GM23338 (cell line): ENCODE data around the gene NGDN. TPM values are rescaled to one million over a fixed set of nuclear protein-coding genes. Genes with fewer than 3 reads are reported as not detected.
A peak's percentile ranks its signal among the peaks of the same experiment; 100 is the strongest.

Experiments
- ATAC-seq: fragments of 200-7000 bp; cut with Tn5 transposase; 3 replicates; pipeline ENCODE4 v1.9.1; 2020
- DNase-seq: peaks from one replicate; pipeline ENCODE4 v3.0.0-alpha.2; 2015; ENCODE audit warnings: low spot score
- H2AFZ ChIP-seq: fragments of 200-600 bp; sonication (generic); 2 replicates; pipeline ENCODE4 v1.8.0; 2016; ENCODE audit warnings: antibody characterized with exemption, mild to moderate bottlenecking, moderate library complexity
- H3F3A ChIP-seq: fragments of 200-600 bp; sonication (generic); replicated peaks from 2 replicates; pipeline ENCODE4 v1.8.0; 2017; ENCODE audit warnings: antibody characterized with exemption, mixed run types, low read depth
- H3K27ac ChIP-seq: fragments of 200-600 bp; sonication (generic); 2 replicates; pipeline ENCODE4 v1.6.1; 2016; ENCODE audit warnings: low read depth
- H3K27me3 ChIP-seq: fragments of 200-600 bp; sonication (generic); 2 replicates; pipeline ENCODE4 v1.8.0; 2016; ENCODE audit warnings: mild to moderate bottlenecking, mixed run types, moderate library complexity; ENCODE audit not compliant: insufficient read depth
- H3K36me3 ChIP-seq: fragments of 200-600 bp; sonication (generic); 2 replicates; pipeline ENCODE4 v1.8.0; 2016; ENCODE audit warnings: mild to moderate bottlenecking; ENCODE audit not compliant: insufficient read depth
- H3K4me1 ChIP-seq: fragments of 200-600 bp; sonication (generic); 2 replicates; pipeline ENCODE4 v1.8.0; 2016; ENCODE audit warnings: mild to moderate bottlenecking, moderate library complexity; ENCODE audit not compliant: insufficient read depth
- H3K4me2 ChIP-seq: fragments of 200-600 bp; sonication (generic); 2 replicates; pipeline ENCODE4 v1.7.1; 2017; ENCODE audit warnings: mixed run types
- H3K4me3 ChIP-seq: fragments of 200-600 bp; sonication (generic); 2 replicates; pipeline ENCODE4 v1.6.1; 2016; ENCODE audit warnings: mixed run types
- H3K79me2 ChIP-seq: fragments of 200-600 bp; sonication (generic); replicated peaks from 2 replicates; pipeline ENCODE4 v1.8.0; 2017; ENCODE audit warnings: mild to moderate bottlenecking; ENCODE audit not compliant: insufficient read depth
- H3K9me2 ChIP-seq: fragments of 200-600 bp; sonication (generic); 2 replicates; pipeline ENCODE4 v1.8.0; 2017; ENCODE audit not compliant: insufficient read depth
- H4K20me1 ChIP-seq: fragments of 200-600 bp; sonication (generic); replicated peaks from 2 replicates; pipeline ENCODE4 v1.8.0; 2017; ENCODE audit warnings: mild to moderate bottlenecking; ENCODE audit not compliant: insufficient read depth
- H3K27ac Mint-ChIP-seq: 2 replicates; pipeline ENCODE4 v1.8.0; 2020; ENCODE audit warnings: inconsistent platforms, mild to moderate bottlenecking, moderate library complexity, mixed read lengths
- H3K27me3 Mint-ChIP-seq: 3 replicates; pipeline ENCODE4 v1.8.0; 2022; ENCODE audit warnings: low read depth, mild to moderate bottlenecking, moderate library complexity, mixed read lengths, inconsistent platforms; ENCODE audit not compliant: insufficient read depth, poor library complexity
- H3K36me3 Mint-ChIP-seq: 3 replicates; pipeline ENCODE4 v1.8.0; 2021; ENCODE audit warnings: low read depth, mild to moderate bottlenecking, inconsistent platforms, moderate library complexity, mixed read lengths
- H3K4me1 Mint-ChIP-seq: 3 replicates; pipeline ENCODE4 v1.8.0; 2020; ENCODE audit warnings: mild to moderate bottlenecking, inconsistent platforms, mixed read lengths
- H3K4me3 Mint-ChIP-seq: 3 replicates; pipeline ENCODE4 v1.8.0; 2021; ENCODE audit warnings: moderate library complexity, mild to moderate bottlenecking, inconsistent platforms, mixed read lengths
- H3K9me3 Mint-ChIP-seq: 3 replicates; pipeline ENCODE4 v1.8.0; 2020; ENCODE audit warnings: moderate library complexity, mild to moderate bottlenecking, inconsistent platforms, mixed read lengths
- CREB1 ChIP-seq: fragments of 250-450 bp; sonication (Bioruptor Pico); IDR thresholded peaks from 2 replicates; pipeline ENCODE4 v1.5.0; 2020; ENCODE audit warnings: low read depth, mild to moderate bottlenecking, moderate library complexity
- EZH2 ChIP-seq: fragments of 200-600 bp; sonication (generic); IDR thresholded peaks from one replicate; pipeline ENCODE4 v1.8.0; 2017; ENCODE audit warnings: antibody characterized with exemption, mild to moderate bottlenecking, low read depth; ENCODE audit not compliant: unreplicated experiment
- EZH2phosphoT487 ChIP-seq: fragments of 200-600 bp; sonication (generic); IDR thresholded peaks from one replicate; pipeline ENCODE4 v1.8.1; 2018; ENCODE audit warnings: antibody characterized with exemption; ENCODE audit not compliant: unreplicated experiment
- JUNB ChIP-seq: IDR thresholded peaks from one replicate; pipeline ENCODE4 v1.6.1; 2016; ENCODE audit warnings: antibody characterized with exemption; ENCODE audit not compliant: unreplicated experiment
- POLR2AphosphoS5 ChIP-seq: IDR thresholded peaks from 2 replicates; pipeline ENCODE4 v1.6.1; 2016; ENCODE audit warnings: antibody characterized with exemption, low read depth
- STAT1 ChIP-seq: IDR thresholded peaks from one replicate; pipeline ENCODE4 v1.6.1; 2016; ENCODE audit warnings: antibody characterized with exemption; ENCODE audit not compliant: unreplicated experiment
- ZNF114 ChIP-seq: fragments of 250-450 bp; sonication (Bioruptor Pico); IDR thresholded peaks from 2 replicates; pipeline ENCODE4 v1.5.0; 2020; ENCODE audit warnings: mild to moderate bottlenecking, moderate library complexity
- ZNF331 ChIP-seq: fragments of 250-450 bp; sonication (Bioruptor Pico); IDR thresholded peaks from 2 replicates; pipeline ENCODE4 v1.5.0; 2020; ENCODE audit warnings: low read depth, mild to moderate bottlenecking, moderate library complexity
- polyA plus RNA-seq: library from polyadenylated mRNA; unstranded; fragments of >200 nt; fragmentation: Nextera tagmentation; extraction: Ambion mirVana; gene quantifications from 2 replicates; pipeline ENCODE4 v1.2.1, GENCODE V29; 2016
- total RNA-seq: library from RNA; depleted of rRNA; stranded (reverse); fragments of >200 nt; shearing (Covaris generic); gene quantifications from 2 replicates; pipeline ENCODE4 v1.2.3, GENCODE V29; 2014
- TF ChIP-seq, protein P1 (sequence below), 2 experiments: fragments of 200-600 bp in 1 of 2; sonication (generic) in 1 of 2; conservative IDR thresholded peaks; 2 replicates each; pipeline versions ENCODE4 v1.5.1 to v1.6.1; 2016 to 2017; ENCODE audit warnings: antibody characterized with exemption in 2 of 2, low read depth in 2 of 2, mild to moderate bottlenecking in 2 of 2, moderate library complexity in 1 of 2
- TF ChIP-seq, protein P2 (sequence below): IDR thresholded peaks from 2 replicates; pipeline ENCODE4 v1.6.1; 2016; ENCODE audit warnings: antibody characterized with exemption
- TF ChIP-seq, protein P3 (sequence below): IDR thresholded peaks from one replicate; pipeline ENCODE4 v1.6.1; 2018; ENCODE audit warnings: antibody characterized with exemption; ENCODE audit not compliant: unreplicated experiment

NGDN gene
- total and polyA plus RNA-seq, 2 experiments from 2014 or later: 48.6 to 90.8 TPM

DNA sequence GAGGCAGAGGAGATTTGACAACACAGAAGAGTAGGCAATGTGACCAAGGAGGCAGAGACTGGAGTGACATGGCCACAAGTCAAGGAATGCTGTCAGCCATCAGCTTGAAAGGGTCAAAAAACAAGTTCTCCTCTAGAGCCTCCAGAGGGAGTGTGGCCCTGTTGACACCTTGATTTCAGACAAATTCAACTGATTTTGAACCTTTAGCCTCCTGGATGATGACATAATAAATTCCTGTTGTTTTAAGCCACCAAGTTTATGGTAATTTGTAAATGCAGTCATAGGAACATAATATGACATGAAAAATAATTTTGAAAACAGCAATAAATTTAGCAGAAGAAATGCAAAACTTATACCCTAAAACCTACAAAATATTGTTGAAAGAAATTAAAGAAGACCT is 8.5 kb upstream of the NGDN start:
- Mint-ChIP-seq H3K27ac (no peak overlapping the region), H3K36me3 (no peaks in the 10 kb centered on the region), H3K4me3 (no peak overlapping the region), H3K27me3 (no peaks in the 10 kb centered on the region), H3K4me1 (no peaks in the 10 kb centered on the region), H3K9me3 (no peaks in the 10 kb centered on the region; the same call in 2 of the 3 replicates)
- no peak; the same call in 2 of the 3 replicates for ATAC-seq
- no peak overlapping the region for H3K27ac ChIP-seq
- H3K4me2 ChIP-seq: no peak overlapping the region
- DNase-seq: peak; percentile 41
- H3K36me3 ChIP-seq: no peaks in the 10 kb centered on the region
- H2AFZ ChIP-seq: no peak overlapping the region
- H3K27me3 ChIP-seq: no peaks in the 10 kb centered on the region
- H3K4me3 ChIP-seq: no peak overlapping the region
- no peaks in the 10 kb centered on the region for H3F3A ChIP-seq
- TF ChIP-seq ZNF331 (CRISPR knock-in tag) (no peak), JUNB (no peak), ZNF114 (CRISPR knock-in tag) (no peak), EZH2 (no peak), STAT1 (no peak), POLR2AphosphoS5 (no peak)
- TF ChIP-seq, protein P1, sequence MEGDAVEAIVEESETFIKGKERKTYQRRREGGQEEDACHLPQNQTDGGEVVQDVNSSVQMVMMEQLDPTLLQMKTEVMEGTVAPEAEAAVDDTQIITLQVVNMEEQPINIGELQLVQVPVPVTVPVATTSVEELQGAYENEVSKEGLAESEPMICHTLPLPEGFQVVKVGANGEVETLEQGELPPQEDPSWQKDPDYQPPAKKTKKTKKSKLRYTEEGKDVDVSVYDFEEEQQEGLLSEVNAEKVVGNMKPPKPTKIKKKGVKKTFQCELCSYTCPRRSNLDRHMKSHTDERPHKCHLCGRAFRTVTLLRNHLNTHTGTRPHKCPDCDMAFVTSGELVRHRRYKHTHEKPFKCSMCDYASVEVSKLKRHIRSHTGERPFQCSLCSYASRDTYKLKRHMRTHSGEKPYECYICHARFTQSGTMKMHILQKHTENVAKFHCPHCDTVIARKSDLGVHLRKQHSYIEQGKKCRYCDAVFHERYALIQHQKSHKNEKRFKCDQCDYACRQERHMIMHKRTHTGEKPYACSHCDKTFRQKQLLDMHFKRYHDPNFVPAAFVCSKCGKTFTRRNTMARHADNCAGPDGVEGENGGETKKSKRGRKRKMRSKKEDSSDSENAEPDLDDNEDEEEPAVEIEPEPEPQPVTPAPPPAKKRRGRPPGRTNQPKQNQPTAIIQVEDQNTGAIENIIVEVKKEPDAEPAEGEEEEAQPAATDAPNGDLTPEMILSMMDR (conservative IDR thresholded peaks at IDR 0.05; ENCODE audit: low read depth in 2 of 2): peak; percentile 11 to 32; a peak in 3 of 4 replicates
- TF ChIP-seq, protein P2, sequence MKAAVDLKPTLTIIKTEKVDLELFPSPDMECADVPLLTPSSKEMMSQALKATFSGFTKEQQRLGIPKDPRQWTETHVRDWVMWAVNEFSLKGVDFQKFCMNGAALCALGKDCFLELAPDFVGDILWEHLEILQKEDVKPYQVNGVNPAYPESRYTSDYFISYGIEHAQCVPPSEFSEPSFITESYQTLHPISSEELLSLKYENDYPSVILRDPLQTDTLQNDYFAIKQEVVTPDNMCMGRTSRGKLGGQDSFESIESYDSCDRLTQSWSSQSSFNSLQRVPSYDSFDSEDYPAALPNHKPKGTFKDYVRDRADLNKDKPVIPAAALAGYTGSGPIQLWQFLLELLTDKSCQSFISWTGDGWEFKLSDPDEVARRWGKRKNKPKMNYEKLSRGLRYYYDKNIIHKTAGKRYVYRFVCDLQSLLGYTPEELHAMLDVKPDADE: no peak
- TF ChIP-seq, protein P3, sequence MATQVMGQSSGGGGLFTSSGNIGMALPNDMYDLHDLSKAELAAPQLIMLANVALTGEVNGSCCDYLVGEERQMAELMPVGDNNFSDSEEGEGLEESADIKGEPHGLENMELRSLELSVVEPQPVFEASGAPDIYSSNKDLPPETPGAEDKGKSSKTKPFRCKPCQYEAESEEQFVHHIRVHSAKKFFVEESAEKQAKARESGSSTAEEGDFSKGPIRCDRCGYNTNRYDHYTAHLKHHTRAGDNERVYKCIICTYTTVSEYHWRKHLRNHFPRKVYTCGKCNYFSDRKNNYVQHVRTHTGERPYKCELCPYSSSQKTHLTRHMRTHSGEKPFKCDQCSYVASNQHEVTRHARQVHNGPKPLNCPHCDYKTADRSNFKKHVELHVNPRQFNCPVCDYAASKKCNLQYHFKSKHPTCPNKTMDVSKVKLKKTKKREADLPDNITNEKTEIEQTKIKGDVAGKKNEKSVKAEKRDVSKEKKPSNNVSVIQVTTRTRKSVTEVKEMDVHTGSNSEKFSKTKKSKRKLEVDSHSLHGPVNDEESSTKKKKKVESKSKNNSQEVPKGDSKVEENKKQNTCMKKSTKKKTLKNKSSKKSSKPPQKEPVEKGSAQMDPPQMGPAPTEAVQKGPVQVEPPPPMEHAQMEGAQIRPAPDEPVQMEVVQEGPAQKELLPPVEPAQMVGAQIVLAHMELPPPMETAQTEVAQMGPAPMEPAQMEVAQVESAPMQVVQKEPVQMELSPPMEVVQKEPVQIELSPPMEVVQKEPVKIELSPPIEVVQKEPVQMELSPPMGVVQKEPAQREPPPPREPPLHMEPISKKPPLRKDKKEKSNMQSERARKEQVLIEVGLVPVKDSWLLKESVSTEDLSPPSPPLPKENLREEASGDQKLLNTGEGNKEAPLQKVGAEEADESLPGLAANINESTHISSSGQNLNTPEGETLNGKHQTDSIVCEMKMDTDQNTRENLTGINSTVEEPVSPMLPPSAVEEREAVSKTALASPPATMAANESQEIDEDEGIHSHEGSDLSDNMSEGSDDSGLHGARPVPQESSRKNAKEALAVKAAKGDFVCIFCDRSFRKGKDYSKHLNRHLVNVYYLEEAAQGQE: no peak
- no peaks in the 10 kb centered on the region for H3K9me2 ChIP-seq
- no peaks in the 10 kb centered on the region for H3K4me1 ChIP-seq
- H4K20me1 ChIP-seq: no peaks in the 10 kb centered on the region
- H3K79me2 ChIP-seq: no peaks in the 10 kb centered on the region

DNA sequence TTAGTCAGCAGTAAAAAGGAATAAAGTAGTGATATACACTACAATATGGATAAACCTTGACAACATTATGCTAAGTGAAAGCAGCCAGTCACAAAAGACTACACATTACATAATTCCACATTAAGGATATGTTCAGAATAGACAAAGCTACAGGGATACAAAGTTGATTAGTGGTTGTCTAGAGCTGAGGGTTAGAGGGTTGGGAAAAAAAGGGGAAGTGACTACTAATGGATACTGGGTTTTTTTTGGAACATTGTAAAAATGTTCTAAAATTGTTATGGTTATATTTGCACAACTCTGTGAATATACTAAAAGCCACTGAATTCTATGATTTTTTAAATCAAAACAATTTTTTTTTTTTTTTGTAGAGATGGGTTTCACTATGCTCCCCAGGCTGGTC is 4.8 kb upstream of the NGDN start:
- Histone ChIP-seq H3F3A (peaks cover 2% of the 10 kb centered on the region; the same call in 1 of the 2 replicates), H3K9me2 (0 out of 2 replicates have a peak, but pooled peaks cover 3% of the 10 kb centered on the region), H3K4me3 (no peak overlapping the region), H3K4me2 (no peak overlapping the region), H3K79me2 (no peaks in the 10 kb centered on the region), H2AFZ (no peak overlapping the region), H3K27me3 (no peaks in the 10 kb centered on the region), H3K4me1 (no peaks in the 10 kb centered on the region), H3K36me3 (no peaks in the 10 kb centered on the region), H3K27ac (no peak overlapping the region), H4K20me1 (no peaks in the 10 kb centered on the region)
- H3K4me3 Mint-ChIP-seq: no peak overlapping the region
- no peak overlapping the region for H3K27ac Mint-ChIP-seq
- H3K4me1 Mint-ChIP-seq: 0 out of 3 replicates have a peak, but pooled peaks cover 3% of the 10 kb centered on the region
- no peak for TF ChIP-seq JUNB
- no peak for TF ChIP-seq ZNF114 (CRISPR knock-in tag)
- no peak for TF ChIP-seq STAT1
- TF ChIP-seq EZH2phosphoT487: no peak
- TF ChIP-seq, protein P1 (conservative IDR thresholded peaks at IDR 0.05; ENCODE audit: low read depth in 2 of 2): no peak
- TF ChIP-seq CREB1 (CRISPR knock-in tag): no peak
- TF ChIP-seq EZH2: no peak
- ATAC-seq (no peak), DNase-seq (no peak)
- H3K9me3 Mint-ChIP-seq: no peaks in the 10 kb centered on the region; the same call in 2 of the 3 replicates
- no peaks in the 10 kb centered on the region for H3K27me3 Mint-ChIP-seq
- H3K36me3 Mint-ChIP-seq: no peaks in the 10 kb centered on the region
